Measurements from ENCODE around the gene CDK5. TPM values are rescaled to one million over a fixed set of nuclear protein-coding genes. Genes with fewer than 3 reads are reported as not detected.

The CDK5 gene
- total RNA-seq, 1 donor from 2014 or later, result 15.8 TPM

DNA sequence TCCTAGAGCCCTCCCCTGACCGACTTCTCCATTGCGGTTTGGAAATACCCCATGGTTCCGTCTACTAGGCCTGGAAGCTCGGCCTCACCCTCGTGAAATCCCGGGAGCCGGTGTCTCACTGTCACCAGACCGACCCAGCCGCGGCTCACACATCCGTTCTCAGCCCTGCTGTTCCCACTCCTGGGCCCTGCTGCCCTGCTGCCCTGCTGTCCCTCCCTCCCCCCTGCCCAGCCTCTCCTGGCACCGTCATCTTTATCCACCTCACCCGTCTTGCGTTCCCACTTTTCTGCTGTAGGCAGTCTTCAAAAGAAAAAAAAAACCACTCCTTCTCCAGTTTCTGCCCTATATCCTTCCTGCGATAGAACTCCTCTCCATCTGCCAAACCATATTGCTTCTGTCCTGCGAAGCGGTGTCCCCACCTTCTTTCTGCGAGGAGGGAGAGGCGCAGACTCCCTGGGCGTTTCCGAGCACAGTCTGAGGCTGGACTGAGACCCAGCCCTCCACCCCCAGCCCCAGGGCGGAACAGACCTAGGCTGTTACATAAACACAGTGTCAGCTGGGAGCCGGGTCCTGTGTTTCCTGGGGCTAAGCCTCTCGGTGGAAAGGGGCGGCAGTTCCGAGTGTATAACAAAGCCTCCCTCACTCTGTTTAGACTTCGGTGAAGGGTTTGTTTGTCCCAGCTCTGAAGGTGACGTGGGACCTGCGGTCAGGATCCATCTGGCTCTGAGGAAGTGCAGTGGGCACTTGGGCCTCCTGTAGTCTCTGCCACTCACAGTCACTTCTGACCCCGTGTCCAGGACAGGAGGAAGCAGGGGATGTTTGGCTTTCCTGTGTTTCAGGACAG, 31.4 kb upstream of the CDK5 start:
- Histone ChIP-seq H3K36me3 (peaks cover 0 to 4% of the 10 kb centered on the region in 2 donors), H3K9me3 (no peaks in the 10 kb centered on the region), H3K27ac (peak overlapping the region; percentile 72 to 82), H3K4me3 (peak overlapping the region; percentile 63 to 85), H3K27me3 (no peaks in the 10 kb centered on the region), H3K4me1 (peaks cover 8 to 30% of the 10 kb centered on the region in 2 donors)
- intact Hi-C loops (cut with DNase I), result loop anchor here (10.0 kb wide), 2 partner anchors 666 to 1374 kb away; a partner anchor contains a TSS
- DNase-seq (ENCODE audit: low spot score in 2 of 2), result peak; percentile 66 to 84
- TF ChIP-seq, protein P1, sequence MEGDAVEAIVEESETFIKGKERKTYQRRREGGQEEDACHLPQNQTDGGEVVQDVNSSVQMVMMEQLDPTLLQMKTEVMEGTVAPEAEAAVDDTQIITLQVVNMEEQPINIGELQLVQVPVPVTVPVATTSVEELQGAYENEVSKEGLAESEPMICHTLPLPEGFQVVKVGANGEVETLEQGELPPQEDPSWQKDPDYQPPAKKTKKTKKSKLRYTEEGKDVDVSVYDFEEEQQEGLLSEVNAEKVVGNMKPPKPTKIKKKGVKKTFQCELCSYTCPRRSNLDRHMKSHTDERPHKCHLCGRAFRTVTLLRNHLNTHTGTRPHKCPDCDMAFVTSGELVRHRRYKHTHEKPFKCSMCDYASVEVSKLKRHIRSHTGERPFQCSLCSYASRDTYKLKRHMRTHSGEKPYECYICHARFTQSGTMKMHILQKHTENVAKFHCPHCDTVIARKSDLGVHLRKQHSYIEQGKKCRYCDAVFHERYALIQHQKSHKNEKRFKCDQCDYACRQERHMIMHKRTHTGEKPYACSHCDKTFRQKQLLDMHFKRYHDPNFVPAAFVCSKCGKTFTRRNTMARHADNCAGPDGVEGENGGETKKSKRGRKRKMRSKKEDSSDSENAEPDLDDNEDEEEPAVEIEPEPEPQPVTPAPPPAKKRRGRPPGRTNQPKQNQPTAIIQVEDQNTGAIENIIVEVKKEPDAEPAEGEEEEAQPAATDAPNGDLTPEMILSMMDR (IDR thresholded peaks at IDR 0.05), result no peak

DNA sequence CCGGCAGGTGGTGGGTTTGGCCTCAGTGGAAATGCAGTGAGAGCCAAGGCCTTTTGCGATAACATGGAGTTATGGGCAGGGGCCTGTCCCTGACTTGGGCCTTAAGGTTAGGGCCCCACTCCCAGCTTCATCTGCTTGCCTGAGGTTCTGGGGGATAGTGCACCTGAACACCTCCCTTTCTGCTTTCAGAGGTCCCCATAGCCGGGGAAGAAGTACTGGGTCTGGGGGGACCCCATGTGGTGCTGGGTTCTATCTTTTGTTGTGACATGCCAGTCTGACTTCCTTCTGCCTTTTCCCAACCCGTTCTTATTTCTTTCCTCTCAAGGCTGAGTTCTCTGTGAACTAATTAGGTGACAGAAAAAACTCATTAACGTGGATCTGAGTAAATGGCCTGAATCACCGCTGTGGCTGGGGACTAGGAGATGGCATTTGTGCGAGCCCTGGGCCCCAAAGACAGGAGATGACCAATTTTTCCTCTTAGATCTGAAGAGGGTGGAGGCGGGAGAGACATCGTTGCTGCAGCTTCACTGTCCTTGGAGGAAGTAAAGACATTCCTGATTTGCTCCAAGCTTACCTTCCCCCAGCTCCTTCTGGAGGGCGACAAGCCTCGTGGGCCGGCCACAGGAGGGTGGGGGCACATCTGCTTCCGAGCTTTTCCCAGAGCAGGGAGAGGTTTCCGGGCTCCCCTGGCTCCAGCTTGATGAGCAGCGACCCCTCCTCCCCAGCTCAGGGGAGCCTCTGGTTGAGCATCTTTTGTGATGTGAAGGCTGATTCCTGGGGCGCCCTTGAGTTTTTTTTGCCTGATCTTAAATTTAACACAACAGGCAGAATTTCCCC, 30.5 kb upstream of the CDK5 start:
- no peak for DNase-seq (ENCODE audit: low spot score in 2 of 2)
- Histone ChIP-seq H3K9me3 (no peaks in the 10 kb centered on the region), H3K4me1 (peaks cover 8 to 34% of the 10 kb centered on the region in 2 donors), H3K4me3 (peak overlapping the region; percentile 63 to 85), H3K27me3 (no peaks in the 10 kb centered on the region), H3K27ac (peak overlapping the region; percentile 64 to 82), H3K36me3 (peaks cover 0 to 4% of the 10 kb centered on the region in 2 donors)
- TF ChIP-seq, protein P1 (IDR thresholded peaks at IDR 0.05), result no peak
- intact Hi-C loops (cut with DNase I), result loop anchor here (10.0 kb wide), 2 partner anchors 667 to 1373 kb away; a partner anchor contains a TSS

DNA sequence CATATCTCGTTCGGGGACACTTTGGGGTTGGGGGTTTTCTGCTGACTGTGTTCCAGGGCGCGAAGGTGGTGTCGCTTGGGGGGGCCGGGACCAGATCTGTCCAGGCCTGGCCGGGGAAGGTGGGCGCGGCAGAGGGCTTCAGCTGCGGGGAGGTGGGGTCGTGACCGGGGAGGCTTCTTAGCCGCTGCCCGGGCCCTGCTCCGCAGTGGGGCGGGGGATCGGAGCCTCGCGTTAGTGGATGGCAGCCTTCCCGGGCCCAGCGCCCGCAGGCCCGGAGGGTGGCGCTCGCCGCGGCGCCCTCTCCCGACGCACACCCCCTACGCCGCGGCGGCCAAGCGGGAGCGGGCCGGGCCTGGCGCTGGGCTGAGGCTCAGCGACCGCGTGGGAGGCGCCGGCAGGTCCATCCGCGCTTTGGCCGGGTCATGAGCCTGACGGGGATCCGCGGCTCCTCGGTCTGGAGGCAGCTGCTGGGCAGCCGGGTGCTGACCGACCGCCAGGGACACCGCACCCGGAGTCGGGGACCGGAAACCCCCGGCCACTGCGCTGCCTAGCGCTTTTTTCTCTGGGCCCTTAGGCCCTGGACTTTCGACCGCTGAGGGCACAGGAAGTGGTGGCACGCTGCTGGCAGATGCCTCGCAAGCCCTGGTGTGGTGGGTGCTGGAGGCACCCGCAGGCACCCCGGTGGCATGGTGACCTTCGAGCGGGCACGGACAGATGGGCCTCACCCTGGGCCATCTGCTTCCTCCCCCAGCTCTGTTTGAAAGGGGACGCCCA, 29.7 kb upstream of the CDK5 start:
- no peaks in the 10 kb centered on the region for H3K9me3 ChIP-seq
- TF ChIP-seq, protein P1 (IDR thresholded peaks at IDR 0.05), result peak in 2 of 3 experiments; percentile 10 to 29
- DNase-seq (ENCODE audit: low spot score in 2 of 2), result no peak
- H3K27ac ChIP-seq, result peak overlapping the region; percentile 64 to 82
- H3K36me3 ChIP-seq, result peaks cover 0 to 4% of the 10 kb centered on the region in 2 donors
- peaks cover 10 to 36% of the 10 kb centered on the region in 2 donors for H3K4me1 ChIP-seq
- H3K27me3 ChIP-seq, result no peaks in the 10 kb centered on the region
- H3K4me3 ChIP-seq, result peak overlapping the region; percentile 63 to 85
- intact Hi-C loops (cut with DNase I), result loop anchor here (1.0 to 10.0 kb wide), 5 partner anchors 24 to 1373 kb away; partner anchors contain the start of genes ABCB8 and SLC4A2

DNA sequence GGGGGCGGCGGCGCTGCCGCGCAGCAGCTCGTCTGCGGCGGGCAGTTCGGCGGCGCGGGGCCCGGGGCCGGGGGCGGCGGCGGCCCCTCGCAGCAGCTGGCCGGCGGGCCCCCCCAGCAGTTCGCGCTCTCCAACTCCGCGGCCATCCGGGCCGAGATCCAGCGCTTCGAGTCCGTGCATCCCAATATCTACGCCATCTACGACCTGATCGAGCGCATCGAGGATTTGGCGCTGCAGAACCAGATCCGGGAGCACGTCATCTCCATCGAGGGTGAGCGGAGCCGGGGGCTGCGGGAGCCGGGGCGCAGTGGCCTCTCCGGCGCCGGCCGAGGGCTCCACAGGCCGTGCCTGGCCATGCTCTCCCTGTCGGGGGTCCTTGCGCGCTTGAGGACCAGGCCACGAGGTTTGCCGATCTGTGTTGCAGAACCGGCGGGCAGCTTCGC, 29.1 kb upstream of the CDK5 start:
- Histone ChIP-seq H3K4me1 (peaks cover 17 to 42% of the 10 kb centered on the region in 2 donors), H3K4me3 (peak overlapping the region; percentile 63 to 85), H3K9me3 (no peaks in the 10 kb centered on the region), H3K27me3 (no peaks in the 10 kb centered on the region), H3K36me3 (peaks cover 0 to 1% of the 10 kb centered on the region in 2 donors), H3K27ac (peak overlapping the region; percentile 64 to 82)
- intact Hi-C loops (cut with DNase I), result loop anchor here (1.0 to 10.0 kb wide), 5 partner anchors 24 to 1372 kb away; partner anchors contain the start of genes ABCB8 and SLC4A2
- DNase-seq (ENCODE audit: low spot score in 2 of 2), result no peak
- TF ChIP-seq, protein P1 (IDR thresholded peaks at IDR 0.05), result no peak

Data from ascending aorta (tissue), 2 donors.